ENCODE results near the gene MAP4. TPM values are rescaled to one million over a fixed set of nuclear protein-coding genes. Genes with fewer than 3 reads are reported as not detected.

Gene MAP4
- total and polyA plus RNA-seq, 2 donors (not counting 3 experiments of a cell fraction or from before 2014, with no cell fraction given), result 121 to 290 TPM

GRCh38 chr3:48039487-48040190 lies 23.4 kb upstream of the MAP4 start:
- peak overlapping the region; percentile 79 for H3K27ac ChIP-seq (ENCODE audit: insufficient read depth, low read depth, low read length)
- ChIA-PET CTCF (interaction anchor here (0.5 to 1.6 kb wide), 5 partner anchors 12 to 532 kb away, joined by 3 to 6 read pairs (median 3); no protein-coding TSS in a partner anchor), POLR2A (interaction anchor here (0.9 kb wide), 1 partner anchor 206 kb away, joined by 3 read pairs; no protein-coding TSS in a partner anchor)
- intact Hi-C loops (cut with micrococcal nuclease) (loop anchor here (2.0 kb wide), 1 partner anchor 49 kb away; no protein-coding TSS in a partner anchor), dilution Hi-C loops (cut with MboI; ENCODE audit: extremely low pct_ligation_motif_present, low sequenced_read_pairs) (no loop called here)
- H3K9me3 ChIP-seq (replicated peaks; ENCODE audit: control insufficient read depth, insufficient read depth, low read length), result no peaks in the 10 kb centered on the region
- BruUV-seq (replicated peaks), result no TSS peak
- DNase-seq (ENCODE audit: low read depth, low spot score), result peak; percentile 71
- no peaks in the 10 kb centered on the region for H3K27me3 ChIP-seq (ENCODE audit: control insufficient read depth in 2 of 2, insufficient read depth in 2 of 2, low read length in 2 of 2)
- H4K20me1 ChIP-seq (replicated peaks; ENCODE audit: control insufficient read depth, extremely low read depth, insufficient read depth, low read length), result no peaks in the 10 kb centered on the region
- H3K4me1 ChIP-seq (ENCODE audit: control insufficient read depth, extremely low read depth, insufficient read depth, low read length), result peaks cover 17% of the 10 kb centered on the region
- peak overlapping the region; percentile 53 for H3K9ac ChIP-seq (replicated peaks; ENCODE audit: extremely low read depth, insufficient read depth, low read length)
- no peak overlapping the region for H2AFZ ChIP-seq (ENCODE audit: low read depth, low read length)
- H3K4me3 ChIP-seq (replicated peaks in 1 of 3; ENCODE audit: insufficient read depth in 1 of 3, low read depth in 1 of 3, low read length in 3 of 3), result no peak overlapping the region
- TF ChIP-seq JUN (IDR thresholded peaks at IDR 0.05; ENCODE audit: borderline replicate concordance, insufficient read depth, insufficient read length, low read depth) (peak; percentile 52), FOS (IDR thresholded peaks at IDR 0.05; ENCODE audit: borderline replicate concordance, insufficient read depth, low read length) (no peak), MAX (IDR thresholded peaks at IDR 0.05; ENCODE audit: insufficient read depth, insufficient read length) (no peak), EZH2 (IDR thresholded peaks at IDR 0.05; ENCODE audit: borderline replicate concordance, low read depth, low read length, severe bottlenecking) (no peak), POLR2A (IDR thresholded peaks at IDR 0.05; ENCODE audit: low read depth, low read length) (no peak), MYC (IDR thresholded peaks at IDR 0.05; ENCODE audit: low read depth, low read length) (no peak), POLR2AphosphoS5 (IDR thresholded peaks at IDR 0.05; ENCODE audit: insufficient read depth, low read depth, low read length) (no peak)
- peaks cover 75% of the 10 kb centered on the region for H3K79me2 ChIP-seq (ENCODE audit: control insufficient read depth, insufficient read depth, low read length)
- peak; percentile 59 for FAIRE-seq
- H3K36me3 ChIP-seq (ENCODE audit: control insufficient read depth in 2 of 2, extremely low read depth in 1 of 2, insufficient read depth in 2 of 2, low read length in 2 of 2), result no peaks in the 10 kb centered on the region
- H3K4me2 ChIP-seq (ENCODE audit: insufficient read depth, low read length), result peak overlapping the region; percentile 56
- no peaks in the 10 kb centered on the region for H3K9me1 ChIP-seq (replicated peaks; ENCODE audit: control insufficient read depth, extremely low read depth, insufficient read depth, low read length)

Measured in endothelial cell of umbilical vein (primary cell).